Lung microvascular endothelial cell (primary cell): ENCODE data around the gene URAD. TPM values are rescaled to one million over a fixed set of nuclear protein-coding genes. Genes with fewer than 3 reads are reported as not detected.
A peak's percentile ranks its signal among the peaks of the same experiment; 100 is the strongest.

Experiments used
- DNase-seq, 2 donors: peaks; one replicate each; pipeline versions ENCODE4 v3.0.0 to v3.0.0-alpha.2; 2010; ENCODE audit warnings: low read depth in 2 of 2
- total RNA-seq: library from RNA; depleted of rRNA; stranded (reverse); fragments of >200 nt; gene quantifications from 2 replicates; pipeline ENCODE4 v1.2.1, GENCODE V29; 2014

URAD gene
- total RNA-seq, 1 donor from 2014 or later = not detected

- DNase-seq = no peak
These were observed 12.1 kb upstream of the URAD start for GRCh38 chr13:28000567-28000966.

GRCh38 chr13:27997904-27998522 is 9.5 kb upstream of the URAD start:
- peak in 1 of 2 donors; percentile 8 for DNase-seq

DNA sequence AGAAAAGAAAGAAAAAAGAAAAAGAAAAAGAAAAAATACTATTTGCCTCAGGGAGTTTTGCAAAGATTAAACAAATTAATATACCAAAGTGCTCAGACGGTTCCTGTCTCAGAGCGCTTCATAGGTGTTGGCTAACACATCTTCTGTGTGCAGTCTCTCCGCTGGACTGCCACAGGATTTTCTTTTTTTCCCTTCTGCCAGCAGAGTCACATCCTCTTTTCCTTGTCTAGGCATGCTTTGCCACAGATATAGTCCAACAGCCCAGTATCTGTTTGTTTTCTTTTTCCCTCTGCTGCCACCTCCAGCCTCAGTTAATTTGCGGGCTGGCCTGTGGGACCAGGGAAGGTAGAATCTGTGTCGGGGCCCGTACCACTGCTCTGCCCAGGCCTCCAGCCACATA is 3.4 kb upstream of the URAD start:
- DNase-seq = no peak

GRCh38 chr13:27985600-27985999 is 2.9 kb downstream of the URAD start:
- DNase-seq = no peak

DNA sequence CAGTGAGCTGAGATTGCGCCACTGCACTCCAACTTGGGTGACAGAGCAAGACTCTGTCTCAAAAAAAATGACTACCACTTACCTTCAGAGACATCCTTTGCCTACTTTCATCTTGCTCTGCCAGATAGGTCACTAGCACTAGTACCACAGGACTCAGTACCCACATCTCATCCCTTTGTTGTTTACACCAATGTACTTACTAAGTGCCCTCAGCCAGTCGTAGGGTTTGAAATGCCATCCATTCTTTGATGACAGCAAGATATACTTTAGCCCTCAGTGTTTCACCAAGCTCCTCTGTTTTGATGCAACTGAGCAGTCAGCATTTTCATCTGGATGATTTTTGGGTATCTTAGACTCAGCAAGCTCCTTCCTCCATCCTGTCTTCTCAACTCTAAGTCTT is 6.1 kb downstream of the URAD start:
- DNase-seq = no peak

- DNase-seq = no peak
These were observed 7.3 kb downstream of the URAD start for GRCh38 chr13:27981006-27981708.

GRCh38 chr13:27980280-27980998 is 8.1 kb downstream of the URAD start:
- DNase-seq = no peak

- no peak for DNase-seq
These were observed 8.7 kb downstream of the URAD start for GRCh38 chr13:27979765-27980279.

DNA sequence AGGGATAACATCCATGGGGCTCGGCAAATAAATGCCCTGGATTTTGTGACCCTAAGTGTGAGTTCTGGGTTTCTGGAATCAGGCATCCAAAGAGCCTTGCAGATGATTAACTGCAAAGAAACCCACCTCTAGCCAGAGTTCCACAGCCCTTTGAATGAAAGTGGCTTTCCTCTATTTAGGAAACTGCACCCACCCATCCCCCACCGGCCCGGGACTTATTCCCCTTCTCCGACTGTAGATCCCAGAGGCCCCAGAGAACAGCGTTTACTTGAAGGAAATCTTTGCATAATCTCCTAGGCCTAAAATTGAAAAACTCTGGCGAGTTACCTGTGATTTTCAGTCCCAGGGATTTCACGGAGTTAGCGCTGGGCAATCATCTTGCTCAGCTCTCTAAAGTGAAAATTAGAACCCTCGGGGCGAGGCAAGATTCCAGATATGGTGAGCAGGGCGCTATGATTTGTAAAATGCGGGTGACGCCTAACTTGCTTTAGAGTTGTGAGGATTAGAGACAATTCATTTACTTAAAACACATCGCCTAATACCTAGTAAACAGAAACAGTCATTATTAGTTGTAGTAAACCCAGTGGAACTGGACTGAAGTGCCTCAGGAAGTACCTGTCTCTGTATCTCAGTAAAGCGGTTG is 9.4 kb downstream of the URAD start:
- no peak for DNase-seq

- no peak for DNase-seq
These were observed 10.1 kb downstream of the URAD start for GRCh38 chr13:27978301-27978968.

GRCh38 chr13:27977476-27978300 is 10.8 kb downstream of the URAD start:
- peak in 1 of 2 donors; percentile 20 for DNase-seq

DNA sequence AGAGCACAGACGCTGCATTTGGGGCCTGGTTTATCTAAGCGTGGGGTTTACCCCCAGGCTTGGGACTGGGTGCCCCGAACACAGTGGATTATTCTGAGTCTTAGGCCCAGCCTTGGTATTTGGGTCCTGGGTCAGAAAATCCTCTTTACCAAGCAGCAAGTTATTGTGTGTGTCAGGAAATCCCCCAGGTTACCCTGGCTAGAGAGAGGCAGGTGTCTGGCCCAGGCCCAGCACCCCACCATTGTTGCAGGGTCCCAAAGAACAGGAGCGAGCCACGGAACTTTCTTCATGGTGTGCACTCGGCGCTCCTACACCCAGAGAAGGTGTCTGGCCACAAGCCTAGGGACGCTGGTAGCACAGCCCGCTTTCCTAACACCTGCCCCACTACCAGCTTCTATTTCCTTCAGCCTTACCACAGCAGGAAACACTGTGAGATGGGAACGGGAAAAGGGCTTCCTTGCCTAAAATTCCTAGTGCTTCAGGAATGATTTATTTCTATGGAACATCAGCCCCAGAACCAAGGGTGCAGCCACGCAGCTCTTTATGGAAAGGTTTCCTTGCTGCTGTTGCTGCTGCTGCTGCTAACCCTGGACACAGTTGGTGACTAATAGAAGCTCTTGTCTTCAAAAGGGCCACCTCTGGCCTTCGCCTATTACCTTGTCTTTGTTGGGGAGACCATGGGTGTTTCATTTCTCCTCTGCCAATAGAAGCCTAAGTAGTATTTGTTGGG is 12.0 kb downstream of the URAD start:
- no peak for DNase-seq

DNA sequence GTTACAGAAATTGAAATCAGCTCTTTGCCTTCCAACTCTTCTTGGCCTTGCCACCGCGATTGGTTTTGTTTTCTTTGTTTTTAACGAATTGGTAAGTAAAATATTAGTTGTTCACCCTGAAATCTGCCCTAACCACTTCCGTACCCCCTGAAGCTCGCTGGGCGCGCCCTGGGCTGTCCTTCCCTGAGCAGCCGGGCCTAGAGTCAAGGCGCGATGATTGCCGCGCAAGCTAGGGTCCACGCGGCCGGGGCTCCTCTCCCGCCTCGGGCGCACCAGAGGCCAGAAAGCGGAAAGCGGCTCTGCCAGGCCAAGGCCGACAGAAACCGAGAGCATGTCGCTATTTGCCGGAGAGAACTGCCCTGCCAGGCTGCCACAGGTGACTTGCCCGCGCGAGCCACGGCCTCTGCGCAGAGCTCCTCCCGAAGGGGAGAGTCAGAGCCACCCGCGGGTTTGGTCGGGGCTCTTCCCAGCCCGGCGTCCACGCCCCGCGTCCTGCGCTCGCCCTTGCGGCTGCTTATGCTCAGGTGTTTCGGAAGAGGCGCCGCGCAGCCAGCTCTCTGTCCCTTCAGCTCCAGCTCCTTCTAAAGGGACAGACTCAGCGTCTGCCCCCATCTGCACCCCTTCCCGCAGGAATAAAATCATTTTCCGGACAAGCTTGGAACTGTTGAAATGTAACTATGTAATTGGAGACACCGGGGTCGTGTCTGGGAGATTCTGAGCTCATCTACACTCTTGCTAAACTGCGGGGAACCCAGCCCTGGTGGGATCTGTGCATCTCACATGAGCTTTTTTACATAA is 12.7 kb downstream of the URAD start:
- DNase-seq = no peak

GRCh38 chr13:27973961-27974662 is 14.4 kb downstream of the URAD start:
- DNase-seq = no peak

GRCh38 chr13:27973291-27973690 is 15.2 kb downstream of the URAD start:
- no peak for DNase-seq

DNA sequence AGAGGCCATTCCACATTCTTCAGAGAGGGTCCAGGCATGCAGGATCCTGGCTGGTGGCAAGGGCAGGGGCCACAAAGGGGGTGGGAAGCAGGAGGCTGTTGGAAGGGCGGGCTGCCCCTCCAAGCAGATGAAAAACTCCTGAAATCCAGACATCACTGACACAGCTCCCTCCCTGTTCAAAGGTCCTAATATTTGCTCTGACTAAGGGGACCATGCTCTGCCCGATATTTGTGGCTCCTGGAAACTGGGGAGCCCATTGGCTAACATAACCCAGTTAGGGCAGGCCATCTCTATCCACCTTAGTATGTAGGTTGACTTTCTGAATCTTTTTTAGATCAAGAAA is 16.0 kb downstream of the URAD start:
- DNase-seq = no peak

DNA sequence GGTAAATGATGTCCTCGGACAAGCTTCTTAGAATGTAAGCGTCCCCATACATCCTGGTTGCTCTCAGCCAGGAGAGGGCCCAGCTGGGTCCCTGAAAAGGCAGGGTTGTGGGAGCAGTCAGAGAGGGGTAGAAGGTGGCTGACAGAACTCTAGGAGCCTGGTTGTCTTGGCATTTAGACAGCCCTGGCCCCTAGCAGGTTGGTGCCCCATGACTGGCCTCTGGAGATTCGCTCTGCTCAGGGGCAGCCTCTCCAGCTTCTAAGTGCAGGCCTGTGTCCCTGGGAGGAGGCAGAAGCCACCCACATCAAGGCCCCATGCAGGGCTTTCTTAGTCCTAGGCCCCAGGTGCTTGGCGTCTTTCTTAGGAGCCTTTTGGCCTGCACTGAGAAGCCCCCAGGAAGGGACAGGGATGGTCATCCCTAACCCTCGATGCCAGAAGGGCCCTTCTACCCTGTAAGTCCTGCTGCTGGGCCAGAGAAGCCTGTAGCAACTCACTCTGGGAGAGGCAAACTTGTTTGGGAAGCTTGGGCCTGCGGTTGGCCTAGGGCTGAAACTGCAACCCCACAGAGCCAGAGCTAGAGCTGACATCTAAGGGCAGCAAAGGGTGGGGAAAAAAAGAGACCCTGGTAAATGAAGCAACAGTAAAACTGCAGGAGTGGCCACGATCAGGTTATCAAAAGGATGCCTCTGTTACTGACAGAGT is 16.6 kb downstream of the URAD start:
- DNase-seq = no peak

DNA sequence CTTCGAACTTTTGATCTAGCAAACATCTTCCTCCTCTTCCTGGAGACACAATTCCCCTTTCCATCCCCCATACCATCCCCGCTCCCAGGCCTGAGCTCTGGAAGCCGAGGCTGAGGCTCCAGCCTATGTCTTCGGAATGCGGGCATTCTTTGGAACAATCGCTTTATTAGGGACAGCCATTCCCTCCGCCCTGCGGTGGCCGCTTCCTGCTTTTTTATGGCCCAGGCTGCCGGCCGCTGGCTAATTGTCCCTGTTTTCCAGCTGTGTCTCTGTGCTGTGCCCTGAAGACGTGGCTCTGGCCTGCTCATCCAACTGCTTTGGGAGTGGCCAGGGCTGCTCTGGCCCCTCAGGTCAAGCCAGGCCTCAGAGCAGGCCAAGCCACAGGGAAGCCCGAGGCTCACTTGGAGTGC is 17.3 kb downstream of the URAD start:
- no peak for DNase-seq
